GM20000 (cell line): Measurements from ENCODE around the gene LILRB5.

Experiments
- DNase-seq: peaks from one replicate; pipeline ENCODE4 v3.0.0; 2012; ENCODE audit warnings: low spot score
- CTCF ChIP-seq: IDR thresholded peaks from 2 replicates; pipeline ENCODE4 v1.5.1; 2012; ENCODE audit warnings: mild to moderate bottlenecking, control low read depth; ENCODE audit errors: extremely low read depth, missing control alignments

LILRB5 gene

GRCh38 chr19:54257116-54257480, at the start of gene LILRB5:
Gene LILRB5 (minus strand): TSS chr19:54257273. CDS start chr19:54257193, 80 bp downstream.
- TF ChIP-seq CTCF = no peak
- no peak for DNase-seq

- DNase-seq = no peak
- no peak for TF ChIP-seq CTCF
These were observed 48.1 kb upstream of the LILRB5 start for GRCh38 chr19:54305141-54305540.

- TF ChIP-seq CTCF = no peak
These were observed 45.2 kb upstream of the LILRB5 start for GRCh38 chr19:54302257-54302656.

GRCh38 chr19:54299515-54299914, 42.4 kb upstream of the LILRB5 start:
- TF ChIP-seq CTCF = no peak
- DNase-seq = no peak

More at GRCh38 chr19:54302257-54302656, 45.2 kb upstream of the LILRB5 start:
- DNase-seq = no peak

- no peak for TF ChIP-seq CTCF
- DNase-seq = no peak
These were observed 42.0 kb upstream of the LILRB5 start for GRCh38 chr19:54299126-54299498.

- DNase-seq = no peak
- TF ChIP-seq CTCF = no peak
These were observed 41.5 kb upstream of the LILRB5 start for GRCh38 chr19:54298357-54299125.

- DNase-seq = no peak
- peak; percentile 22 for TF ChIP-seq CTCF
These were observed 40.8 kb upstream of the LILRB5 start for GRCh38 chr19:54297759-54298305.
